Kidney (tissue), 14 donors: ENCODE measurements around the gene EPHB4. TPM values are rescaled to one million over a fixed set of nuclear protein-coding genes. Genes with fewer than 3 reads are reported as not detected.

Source experiments
- DNase-seq, 5 donors: peaks; one replicate each; pipeline ENCODE4 v3.0.0-alpha.2; 2013 to 2020
- FAIRE-seq: peaks from 2 replicates; lab custom pipeline; 2012; peaks lifted over from hg19 to GRCh38; lab: Jason Lieb, UNC
- H3K27ac ChIP-seq, 2 donors: one replicate each; pipeline ENCODE4 v1.7.0; 2013; ENCODE audit warnings: low read depth in 2 of 2, low read length in 2 of 2, inconsistent platforms in 1 of 2
- H3K27me3 ChIP-seq: one replicate; pipeline ENCODE4 v1.7.1; 2013; ENCODE audit warnings: low read length, inconsistent platforms; ENCODE audit not compliant: control insufficient read depth, insufficient read depth
- H3K36me3 ChIP-seq, 3 donors: one replicate each; pipeline versions ENCODE4 v1.7.0 to v1.7.1; 2013; ENCODE audit warnings: low read length in 3 of 3, control low read depth in 1 of 3, inconsistent platforms in 1 of 3; ENCODE audit not compliant: insufficient read depth in 3 of 3, control insufficient read depth in 2 of 3
- H3K4me1 ChIP-seq, 3 donors: one replicate each; pipeline versions ENCODE4 v1.7.0 to v1.7.1; 2013; ENCODE audit warnings: low read length in 3 of 3, inconsistent platforms in 1 of 3, low read depth in 1 of 3; ENCODE audit not compliant: control insufficient read depth in 2 of 3, insufficient read depth in 2 of 3
- H3K4me3 ChIP-seq, 3 donors: one replicate each; pipeline versions ENCODE4 v1.7.0 to v1.8.1; 2013; ENCODE audit warnings: low read length in 3 of 3, control low read depth in 1 of 3, inconsistent platforms in 1 of 3
- H3K9ac ChIP-seq, 3 donors: one replicate each; pipeline versions ENCODE4 v1.7.0 to v1.7.1; 2013; ENCODE audit warnings: low read length in 3 of 3, control low read depth in 1 of 3, inconsistent platforms in 1 of 3
- H3K9me3 ChIP-seq, 3 donors: one replicate each; pipeline versions ENCODE4 v1.7.0 to v1.7.1; 2013; ENCODE audit warnings: low read length in 3 of 3, control low read depth in 1 of 3, inconsistent platforms in 1 of 3; ENCODE audit not compliant: control insufficient read depth in 2 of 3, insufficient read depth in 1 of 3
- CTCF ChIP-seq: IDR thresholded peaks from 3 replicates; pipeline ENCODE4 v1.5.1; 2012; ENCODE audit warnings: mild to moderate bottlenecking, moderate library complexity, borderline replicate concordance; ENCODE audit not compliant: insufficient read depth; ENCODE audit errors: extremely low read depth
- intact Hi-C: fragments of 100-400 bp; cut with DNase I; formaldehyde crosslinking; loops from one replicate; pipeline ENCODE4 v1.11.1; 2022
- polyA plus RNA-seq: library from polyadenylated mRNA; stranded (reverse); fragments of 350-450 nt; fragmentation: Illumina TruSeq; extraction: RNeasy Lipid Tissue Mini Kit (QIAGEN cat#74804); gene quantifications from one replicate; pipeline ENCODE4 v1.2.3, GENCODE V29; 2014; ENCODE audit warnings: low read depth, low replicate concordance; ENCODE audit not compliant: insufficient read depth
- total RNA-seq: library from RNA; stranded (reverse); fragmentation: NEBNext Ultra II Directional; extraction: Animal tissue kit (Norgen Biotek cat#: 25700); gene quantifications from one replicate; pipeline ENCODE4 v1.2.1, GENCODE V29; 2021
- donor health status: control.
- donor health status: control.
- donor health status: control.
- donor health status: control.
- donor health status: control.
- donor health status: DM: yes; HTN: yes; CAD: no.
- donor health status: Normal renal cell carcinoma (clear cell type).

EPHB4 gene
- total and polyA plus RNA-seq, 2 donors from 2014 or later, result 33.2 to 65.5 TPM

GRCh38 chr7:100825751-100826513 is 1.4 kb downstream of the EPHB4 start:
- Histone ChIP-seq H3K4me3 (peak overlapping the region; percentile 67 to 87 (median 79)), H3K9me3 (no peaks in the 10 kb centered on the region), H3K36me3 (peaks cover 0 to 7% (median 0%) of the 10 kb centered on the region in 3 donors), H3K27ac (peak overlapping the region; percentile 45 to 51), H3K9ac (peak overlapping the region; percentile 67 to 85 (median 74)), H3K27me3 (no peaks in the 10 kb centered on the region), H3K4me1 (peaks cover 0 to 3% (median 0%) of the 10 kb centered on the region in 3 donors)
- TF ChIP-seq CTCF, result no peak
- intact Hi-C loops, result no loop called here
- DNase-seq (peak in 3 of 5 donors; percentile 44 to 86 (median 62)), FAIRE-seq (no peak)

GRCh38 chr7:100825215-100825671 is 2.1 kb downstream of the EPHB4 start:
- Histone ChIP-seq H3K9ac (peak overlapping the region in 2 of 3 donors; percentile 74 to 85), H3K27ac (peak overlapping the region in 1 of 2 donors; percentile 45), H3K9me3 (no peaks in the 10 kb centered on the region), H3K27me3 (no peaks in the 10 kb centered on the region), H3K4me1 (no peaks in the 10 kb centered on the region), H3K36me3 (peaks cover 0 to 13% (median 3%) of the 10 kb centered on the region in 3 donors), H3K4me3 (peak overlapping the region; percentile 67 to 87 (median 79))
- peak in 1 of 5 donors; percentile 33 for DNase-seq
- intact Hi-C loops, result no loop called here
- no peak for TF ChIP-seq CTCF
- no peak for FAIRE-seq

GRCh38 chr7:100824499-100825214 is 2.7 kb downstream of the EPHB4 start:
- intact Hi-C loops, result no loop called here
- Histone ChIP-seq H3K9ac (peak overlapping the region in 1 of 3 donors; percentile 85), H3K27ac (no peak overlapping the region), H3K4me1 (no peaks in the 10 kb centered on the region), H3K4me3 (peak overlapping the region in 2 of 3 donors; percentile 79 to 87), H3K27me3 (no peaks in the 10 kb centered on the region), H3K9me3 (no peaks in the 10 kb centered on the region), H3K36me3 (peaks cover 0 to 19% (median 5%) of the 10 kb centered on the region in 3 donors)
- FAIRE-seq, result no peak
- no peak for TF ChIP-seq CTCF
- no peak for DNase-seq
